Activated CD8-positive, alpha-beta memory T cell treated with anti-CD3 and anti-CD28 coated beads for 24 hours (primary cell): ENCODE data around the gene GPRC6A.
"Not testable (repeated sequence)": the region's sequence is repeated elsewhere in the genome, so short reads cannot be mapped to it uniquely, and the experiment has no call there.

Experiments
- DNase-seq: peaks from one replicate; pipeline ENCODE4 v3.0.0-alpha.2; 2020

Gene GPRC6A, protein sequence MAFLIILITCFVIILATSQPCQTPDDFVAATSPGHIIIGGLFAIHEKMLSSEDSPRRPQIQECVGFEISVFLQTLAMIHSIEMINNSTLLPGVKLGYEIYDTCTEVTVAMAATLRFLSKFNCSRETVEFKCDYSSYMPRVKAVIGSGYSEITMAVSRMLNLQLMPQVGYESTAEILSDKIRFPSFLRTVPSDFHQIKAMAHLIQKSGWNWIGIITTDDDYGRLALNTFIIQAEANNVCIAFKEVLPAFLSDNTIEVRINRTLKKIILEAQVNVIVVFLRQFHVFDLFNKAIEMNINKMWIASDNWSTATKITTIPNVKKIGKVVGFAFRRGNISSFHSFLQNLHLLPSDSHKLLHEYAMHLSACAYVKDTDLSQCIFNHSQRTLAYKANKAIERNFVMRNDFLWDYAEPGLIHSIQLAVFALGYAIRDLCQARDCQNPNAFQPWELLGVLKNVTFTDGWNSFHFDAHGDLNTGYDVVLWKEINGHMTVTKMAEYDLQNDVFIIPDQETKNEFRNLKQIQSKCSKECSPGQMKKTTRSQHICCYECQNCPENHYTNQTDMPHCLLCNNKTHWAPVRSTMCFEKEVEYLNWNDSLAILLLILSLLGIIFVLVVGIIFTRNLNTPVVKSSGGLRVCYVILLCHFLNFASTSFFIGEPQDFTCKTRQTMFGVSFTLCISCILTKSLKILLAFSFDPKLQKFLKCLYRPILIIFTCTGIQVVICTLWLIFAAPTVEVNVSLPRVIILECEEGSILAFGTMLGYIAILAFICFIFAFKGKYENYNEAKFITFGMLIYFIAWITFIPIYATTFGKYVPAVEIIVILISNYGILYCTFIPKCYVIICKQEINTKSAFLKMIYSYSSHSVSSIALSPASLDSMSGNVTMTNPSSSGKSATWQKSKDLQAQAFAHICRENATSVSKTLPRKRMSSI

GRCh38 chr6:116828983-116829382, at the start of gene GPRC6A:
TSS of gene GPRC6A (minus strand) at chr6:116829083. CDS start at chr6:116829013, 70 bp downstream.
- no peak for DNase-seq

- no peak for DNase-seq
These were observed 48.9 kb upstream of the GPRC6A start for GRCh38 chr6:116877743-116878142.

DNA sequence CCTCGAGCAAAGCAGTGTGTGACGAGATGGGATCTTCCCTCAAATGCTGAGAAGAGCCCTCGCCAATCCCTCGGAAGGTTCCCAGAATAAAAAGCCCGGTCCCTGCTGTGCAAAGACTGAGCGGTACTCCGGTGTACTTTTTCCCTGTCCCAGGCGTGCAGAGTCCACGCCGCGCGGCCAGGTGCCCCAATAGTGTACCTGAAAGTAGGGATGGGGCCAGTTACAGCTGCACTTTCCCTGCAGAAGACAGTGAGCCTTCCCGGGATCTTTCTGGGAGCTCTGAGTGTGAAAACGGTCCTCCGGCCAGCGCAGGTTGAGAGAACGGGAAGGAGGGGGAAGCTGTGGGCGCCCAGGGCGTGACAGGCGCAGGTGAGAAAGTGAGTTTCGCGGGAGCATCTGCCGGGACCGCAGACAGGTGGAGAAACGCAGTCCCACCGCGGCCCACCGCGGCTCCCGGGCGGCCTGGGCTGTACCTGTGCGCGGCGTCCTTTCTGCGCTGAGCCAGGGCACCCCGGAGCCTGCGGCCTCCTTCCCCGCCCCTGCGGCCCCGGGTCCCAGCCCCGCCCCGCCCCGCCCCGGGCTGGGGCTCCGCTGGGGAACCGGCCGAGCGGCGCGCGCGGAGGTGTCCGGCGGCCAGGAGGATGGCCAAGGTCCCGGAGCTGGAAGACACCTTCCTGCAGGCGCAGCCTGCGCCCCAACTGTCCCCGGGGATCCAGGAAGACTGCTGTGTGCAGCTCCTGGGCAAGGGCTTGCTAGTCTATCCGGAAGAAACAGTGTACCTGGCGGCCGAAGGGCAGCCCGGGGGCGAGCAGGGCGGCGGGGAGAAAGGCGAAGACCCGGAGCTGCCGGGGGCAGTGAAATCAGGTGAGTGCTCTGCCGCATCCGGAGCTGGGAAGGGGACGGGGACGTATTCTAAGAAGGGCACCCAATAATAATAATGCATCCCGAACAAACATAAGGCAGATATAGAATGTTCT, 48.0 kb upstream of the GPRC6A start, which contains the start of gene RFX6:
Gene RFX6 (plus strand): TSS at position 608 of the 977 bp plus-strand sequence. CDS start 34 bp downstream, at position 642.
- no peak for DNase-seq

DNA sequence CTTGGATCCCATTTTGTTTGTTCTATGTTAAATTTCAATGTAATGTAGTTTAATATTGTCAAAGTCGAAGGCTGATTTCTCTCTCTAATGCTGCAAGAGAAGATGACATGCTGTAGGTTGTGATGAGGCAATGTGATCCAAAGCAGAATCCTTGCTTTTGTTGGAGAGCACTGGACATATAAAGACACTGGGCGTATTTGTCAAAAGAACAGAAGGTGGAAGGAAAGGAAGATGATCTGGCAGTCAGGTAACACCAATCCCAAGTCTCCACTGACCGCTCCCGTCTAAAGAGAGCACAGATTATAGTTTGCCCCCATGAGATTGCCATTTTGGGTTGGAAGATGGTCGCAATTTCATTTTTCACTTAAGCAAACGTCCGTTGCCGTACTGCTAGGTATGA, 47.2 kb upstream of the GPRC6A start:
- DNase-seq: no peak

DNA sequence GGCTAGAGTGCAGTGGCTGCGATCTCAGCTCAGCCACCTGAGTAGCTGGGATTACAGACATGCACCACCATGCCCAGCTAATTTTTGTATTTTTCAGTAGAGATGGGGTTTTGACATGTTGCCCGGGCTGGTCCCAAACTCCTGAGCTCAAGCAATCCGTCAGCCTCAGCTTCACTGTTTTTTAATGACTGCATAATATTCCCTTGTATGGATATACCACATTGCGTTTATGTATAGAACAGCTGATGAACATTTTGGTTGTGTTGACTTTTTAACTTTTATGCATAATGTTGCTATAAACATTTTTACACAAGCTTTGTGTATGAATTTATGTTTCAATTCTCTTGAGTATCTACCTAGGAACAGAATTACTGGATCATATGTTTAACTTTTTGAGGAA, 43.9 kb upstream of the GPRC6A start:
- DNase-seq: no peak

DNA sequence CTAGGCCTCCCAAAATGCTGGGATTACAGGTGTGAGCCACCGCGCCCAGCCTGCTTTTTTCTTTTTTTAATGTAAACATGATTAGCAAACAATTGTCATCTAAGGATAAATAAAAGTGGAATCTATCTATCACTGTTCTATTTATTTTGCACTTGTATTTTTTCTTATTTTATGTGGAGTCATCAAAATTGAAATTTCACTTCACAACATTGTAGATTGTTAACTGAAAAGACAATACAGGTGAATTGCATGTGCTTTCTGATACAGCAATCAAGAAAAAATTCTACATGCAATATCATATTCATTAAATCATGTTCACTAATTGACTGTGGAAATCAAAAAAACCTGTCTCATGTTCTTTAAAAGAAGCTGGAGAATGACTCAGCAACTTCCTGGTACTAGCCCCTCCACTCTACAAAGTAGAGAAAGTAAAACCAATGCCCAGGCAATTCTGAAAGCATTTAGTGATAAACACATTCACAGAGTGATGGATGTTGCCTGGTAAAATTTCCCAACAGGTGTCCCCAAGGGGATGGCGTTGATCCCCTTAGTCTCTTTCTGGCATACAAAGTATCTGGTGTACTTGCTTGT, 37.5 kb upstream of the GPRC6A start:
- no peak for DNase-seq

DNA sequence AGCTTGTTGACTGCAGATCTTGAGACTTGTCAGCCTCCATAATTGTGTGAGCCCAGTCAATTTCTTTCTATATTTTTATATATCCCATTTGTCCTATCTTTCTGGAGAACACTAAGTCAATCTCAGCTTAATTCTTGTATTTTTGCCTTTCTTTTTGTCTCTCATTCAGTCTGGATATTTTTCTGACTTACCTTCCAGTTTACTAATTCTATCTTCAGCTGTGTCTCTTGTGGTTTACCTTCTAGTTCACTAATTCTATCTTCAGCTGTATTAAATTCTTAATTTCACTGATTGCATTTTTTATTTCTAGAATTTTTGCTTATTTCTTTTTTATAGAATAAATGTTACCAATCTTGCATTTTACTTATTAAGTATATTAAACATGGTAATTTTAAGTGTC, 30.4 kb upstream of the GPRC6A start:
- DNase-seq: no peak

DNA sequence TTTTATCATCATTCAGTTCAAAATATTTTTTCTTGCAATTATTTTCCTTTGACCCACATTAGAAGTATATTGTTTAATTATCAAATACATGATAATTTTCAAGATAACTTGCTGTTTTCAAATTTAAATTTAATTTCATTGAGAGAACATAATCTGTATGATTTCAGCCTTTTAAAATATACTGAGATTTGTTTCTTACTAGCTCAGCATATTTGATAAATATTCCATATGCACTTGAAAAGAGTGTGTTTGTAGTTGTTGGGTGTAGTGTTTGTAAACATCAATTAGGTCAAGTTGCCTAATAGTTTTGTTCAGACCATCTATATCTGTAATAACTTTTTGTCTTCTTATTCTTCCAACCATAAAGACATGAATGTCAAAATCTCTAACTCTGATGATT, 29.2 kb upstream of the GPRC6A start:
- no peak for DNase-seq

DNA sequence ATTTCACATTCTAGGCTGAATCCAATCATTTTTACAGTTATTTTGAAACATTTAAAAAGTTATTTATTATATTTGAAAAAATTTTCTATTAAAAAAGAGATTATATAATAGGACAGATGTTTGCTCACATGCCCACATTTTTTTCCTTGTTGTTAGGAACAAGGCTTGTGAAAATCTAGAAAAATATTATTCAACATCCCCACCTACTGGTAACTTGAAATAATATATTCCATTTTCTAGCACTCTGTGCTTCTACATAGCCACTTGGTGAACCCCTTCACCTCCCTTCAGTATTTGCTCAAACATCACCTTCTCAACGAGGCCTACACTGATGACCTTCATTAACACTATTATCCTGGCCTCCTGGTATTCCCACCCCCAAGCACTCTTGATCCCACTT, 18.3 kb upstream of the GPRC6A start:
- DNase-seq: no peak

DNA sequence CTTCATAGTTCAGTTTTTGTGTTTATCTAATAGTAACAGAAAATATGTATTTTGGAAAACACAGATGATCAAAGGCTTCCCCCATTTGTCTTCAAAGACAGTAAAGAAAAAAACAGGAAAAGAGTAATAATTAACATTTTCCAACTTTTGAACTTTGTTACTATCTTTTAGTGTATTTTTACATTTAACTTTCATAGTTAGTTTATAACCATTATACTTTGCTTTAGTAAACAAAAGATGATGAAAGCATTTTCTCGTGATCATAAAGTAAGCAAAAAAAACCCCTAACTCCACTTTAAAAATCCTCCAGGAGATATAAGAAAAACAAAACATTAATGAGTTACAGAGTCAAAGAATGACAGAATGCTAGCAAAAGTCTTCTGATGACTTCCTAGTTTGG, 13.6 kb upstream of the GPRC6A start:
- no peak for DNase-seq

DNA sequence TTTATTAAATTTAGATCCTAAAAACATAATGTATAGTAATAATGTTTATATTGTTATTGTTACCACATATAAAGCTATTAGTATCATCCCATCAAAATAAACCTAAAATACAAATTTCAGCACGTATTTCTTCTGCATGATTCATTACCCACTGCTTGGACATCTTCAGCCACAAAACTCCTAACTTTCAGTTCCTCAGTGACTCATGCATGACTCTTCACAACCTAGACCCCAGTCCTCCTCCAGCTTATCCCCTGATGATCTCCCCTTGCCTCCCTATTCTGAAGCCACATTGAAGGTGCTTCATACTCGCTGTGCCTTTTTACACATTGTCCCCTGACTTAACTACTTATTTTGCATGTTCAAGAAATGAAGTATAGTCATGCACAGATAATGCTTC, 11.2 kb upstream of the GPRC6A start:
- no peak for DNase-seq

- no peak for DNase-seq
These were observed 7.9 kb upstream of the GPRC6A start for GRCh38 chr6:116836606-116837342.

GRCh38 chr6:116834526-116834925, 5.6 kb upstream of the GPRC6A start:
- DNase-seq: not testable (repeated sequence)

DNA sequence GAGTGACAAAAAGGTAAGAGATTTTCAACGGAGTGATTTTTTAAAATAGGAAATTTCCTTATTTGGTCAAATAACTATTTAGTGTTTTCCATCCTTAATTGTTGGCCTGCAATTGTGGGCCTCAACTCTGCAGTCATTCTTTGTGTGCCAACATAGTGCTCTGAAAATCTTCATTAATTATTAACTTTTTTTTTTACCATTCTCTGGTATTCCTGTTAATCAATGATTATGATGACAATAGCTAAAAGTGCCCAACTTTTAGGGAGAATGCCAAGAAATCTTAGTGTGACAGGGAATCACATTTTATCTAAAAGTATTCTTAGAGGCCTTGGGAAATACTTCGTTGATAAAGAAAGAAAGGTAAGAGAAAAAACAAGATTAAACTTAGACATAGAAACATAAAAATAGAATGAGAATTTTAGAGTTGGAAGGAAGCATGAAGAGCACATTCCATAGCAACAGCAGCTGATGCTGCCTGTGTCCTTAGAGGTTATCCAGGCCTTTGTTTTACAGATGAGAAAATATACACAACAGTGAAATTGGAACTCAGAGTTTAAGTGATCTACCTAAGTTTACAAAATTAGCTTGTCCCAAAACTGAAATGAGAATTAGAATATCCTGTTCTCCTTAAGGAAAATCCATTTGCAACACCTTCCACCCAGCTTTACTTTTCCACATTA, 1.2 kb downstream of the GPRC6A start:
- no peak for DNase-seq

DNA sequence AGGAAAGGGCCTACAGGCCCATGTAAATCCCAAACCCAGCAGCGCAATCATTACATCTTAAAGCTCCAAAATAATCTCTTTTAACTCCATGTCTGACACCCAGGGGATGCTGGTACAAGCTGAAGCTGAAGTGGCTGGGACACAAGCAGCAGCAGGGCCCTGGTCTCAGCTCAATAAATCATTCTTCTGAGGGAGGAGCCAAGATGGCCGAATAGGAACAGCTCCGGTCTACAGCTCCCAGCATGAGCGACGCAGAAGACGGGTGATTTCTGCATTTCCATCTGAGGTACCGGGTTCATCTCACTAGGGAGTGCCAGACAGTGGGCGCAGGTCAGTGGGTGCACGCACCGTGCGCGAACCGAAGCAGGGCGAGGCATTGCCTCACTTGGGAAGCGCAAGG, 12.5 kb downstream of the GPRC6A start:
- DNase-seq: not testable (repeated sequence)

DNA sequence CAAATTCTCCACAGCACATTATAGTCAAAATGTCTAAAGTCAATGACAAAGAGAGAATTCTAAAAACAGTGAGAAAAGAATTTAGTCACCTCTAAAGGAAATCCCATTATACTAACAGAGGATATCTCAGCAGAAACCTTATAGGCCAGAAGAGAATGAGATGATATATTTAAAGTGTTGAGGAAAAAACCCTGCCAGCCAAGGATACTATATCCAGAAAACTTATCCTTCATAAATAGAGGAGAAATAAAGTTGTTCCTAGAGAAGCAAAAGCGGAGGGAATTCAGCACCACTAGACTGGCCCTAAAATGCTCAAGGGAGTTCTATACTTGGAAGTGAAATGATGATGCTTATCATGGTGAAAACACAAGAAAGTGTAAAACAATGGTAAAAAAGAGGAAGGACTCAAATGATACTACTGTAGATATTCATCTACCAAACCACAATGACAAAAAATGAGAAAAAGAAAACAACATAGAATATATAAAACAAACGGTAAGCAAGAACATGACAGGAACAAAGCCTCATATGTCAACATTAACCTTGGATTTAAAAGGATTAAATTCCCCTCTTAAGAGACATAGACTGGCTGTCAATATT, 16.7 kb downstream of the GPRC6A start:
- no peak for DNase-seq

DNA sequence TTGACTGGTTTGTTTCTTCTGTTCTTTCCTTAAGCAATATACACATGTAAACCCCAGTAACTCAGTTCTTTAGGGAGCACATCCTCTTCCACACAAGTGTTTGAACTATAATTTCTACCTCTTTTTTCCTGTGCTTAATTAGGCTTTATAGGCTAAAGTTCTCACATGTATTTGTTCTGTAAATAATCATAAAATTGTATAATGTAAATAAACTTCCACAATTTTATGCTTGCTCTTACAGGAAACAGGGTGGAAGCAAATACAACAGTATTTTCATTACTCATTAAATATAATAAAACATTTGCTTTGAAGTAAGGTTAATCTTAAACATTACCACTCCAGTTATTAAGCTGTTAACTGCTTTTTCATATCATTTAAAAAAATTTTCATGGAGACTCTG, 26.9 kb downstream of the GPRC6A start:
- no peak for DNase-seq

GRCh38 chr6:116799945-116800344, 28.9 kb downstream of the GPRC6A start:
- DNase-seq: no peak

DNA sequence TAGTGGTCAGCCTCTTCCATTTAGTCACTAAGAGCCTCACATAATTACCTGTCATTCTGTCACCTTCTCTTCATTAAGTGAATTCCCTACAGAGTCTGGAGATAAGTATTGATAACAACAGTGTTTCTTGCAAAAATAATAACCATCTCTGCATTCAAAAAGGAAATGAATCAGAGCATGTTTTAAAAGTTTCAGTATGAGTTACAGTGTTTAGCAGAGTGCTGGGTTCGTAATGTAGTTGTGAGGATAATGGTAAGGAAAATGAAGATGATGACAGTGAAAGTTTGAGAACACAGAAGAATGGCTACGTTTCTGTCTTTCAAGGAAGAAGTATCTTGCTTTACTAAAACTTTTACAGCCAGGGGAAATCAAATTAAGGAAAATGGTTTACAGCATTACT, 31.3 kb downstream of the GPRC6A start:
- DNase-seq: no peak

- no peak for DNase-seq
These were observed 35.7 kb downstream of the GPRC6A start for GRCh38 chr6:116793224-116793623.
